ENCODE results near the gene TENM4. TPM values are rescaled to one million over a fixed set of nuclear protein-coding genes. Genes with fewer than 3 reads are reported as not detected.

Gene TENM4
- total RNA-seq, 4 donors from 2014 or later = 0.88 to 61.5 (median 4.0) TPM

DNA sequence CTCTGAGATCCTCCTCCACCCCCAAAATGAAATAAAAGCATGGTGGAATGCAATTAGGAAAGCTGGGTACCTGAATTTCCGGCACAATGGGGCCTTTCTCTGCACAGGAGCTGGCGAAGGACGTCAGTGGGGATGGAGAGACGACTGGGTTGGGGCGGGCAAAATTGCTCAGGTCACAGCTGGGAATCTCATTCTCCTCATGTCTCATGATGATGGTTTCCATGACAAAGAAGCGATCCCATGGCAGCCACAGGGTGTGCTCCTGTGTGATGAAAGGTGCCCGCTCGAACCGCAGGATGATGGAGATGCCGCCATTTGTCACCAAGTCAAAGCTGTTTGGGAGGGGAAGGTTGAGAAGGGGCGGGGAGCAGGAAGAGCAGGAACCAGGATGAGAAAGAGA lies 708.6 kb downstream of the TENM4 start:
- Histone ChIP-seq H3K4me1 (no peaks in the 10 kb centered on the region), H3K9me3 (no peaks in the 10 kb centered on the region), H3K27me3 (no peaks in the 10 kb centered on the region), H3K4me3 (no peak overlapping the region), H3K27ac (no peak overlapping the region), H3K36me3 (no peaks in the 10 kb centered on the region)
- DNase-seq = no peak
- intact Hi-C loops (cut with DNase I; ENCODE audit: low total_unique reads) = no loop called here
- TF ChIP-seq, protein P1, sequence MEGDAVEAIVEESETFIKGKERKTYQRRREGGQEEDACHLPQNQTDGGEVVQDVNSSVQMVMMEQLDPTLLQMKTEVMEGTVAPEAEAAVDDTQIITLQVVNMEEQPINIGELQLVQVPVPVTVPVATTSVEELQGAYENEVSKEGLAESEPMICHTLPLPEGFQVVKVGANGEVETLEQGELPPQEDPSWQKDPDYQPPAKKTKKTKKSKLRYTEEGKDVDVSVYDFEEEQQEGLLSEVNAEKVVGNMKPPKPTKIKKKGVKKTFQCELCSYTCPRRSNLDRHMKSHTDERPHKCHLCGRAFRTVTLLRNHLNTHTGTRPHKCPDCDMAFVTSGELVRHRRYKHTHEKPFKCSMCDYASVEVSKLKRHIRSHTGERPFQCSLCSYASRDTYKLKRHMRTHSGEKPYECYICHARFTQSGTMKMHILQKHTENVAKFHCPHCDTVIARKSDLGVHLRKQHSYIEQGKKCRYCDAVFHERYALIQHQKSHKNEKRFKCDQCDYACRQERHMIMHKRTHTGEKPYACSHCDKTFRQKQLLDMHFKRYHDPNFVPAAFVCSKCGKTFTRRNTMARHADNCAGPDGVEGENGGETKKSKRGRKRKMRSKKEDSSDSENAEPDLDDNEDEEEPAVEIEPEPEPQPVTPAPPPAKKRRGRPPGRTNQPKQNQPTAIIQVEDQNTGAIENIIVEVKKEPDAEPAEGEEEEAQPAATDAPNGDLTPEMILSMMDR (IDR thresholded peaks at IDR 0.05) = no peak
- no peak for TF ChIP-seq POLR2A (IDR thresholded peaks at IDR 0.05)

DNA sequence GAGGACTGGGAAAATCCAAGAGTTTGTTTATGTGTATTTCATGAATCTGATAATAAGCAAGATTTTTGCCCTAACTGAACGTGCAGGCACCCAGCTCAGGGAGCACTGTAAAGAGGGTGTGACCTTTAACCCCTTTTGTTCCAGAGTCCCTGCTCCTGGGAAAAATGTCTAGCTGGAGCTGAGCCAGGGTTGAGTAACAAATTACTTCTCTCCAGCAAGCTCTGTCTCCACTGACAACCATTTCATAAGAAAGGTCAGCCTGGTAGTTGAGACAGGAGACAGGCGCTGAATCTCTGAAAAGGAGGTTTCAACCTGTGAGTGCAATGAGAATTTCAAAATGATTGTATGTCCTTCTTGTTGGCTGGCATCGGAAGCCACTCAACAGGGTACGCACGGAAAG lies 709.8 kb downstream of the TENM4 start:
- no peaks in the 10 kb centered on the region for H3K27me3 ChIP-seq
- H3K4me1 ChIP-seq = no peaks in the 10 kb centered on the region
- TF ChIP-seq POLR2A (IDR thresholded peaks at IDR 0.05) = no peak
- TF ChIP-seq, protein P1 (IDR thresholded peaks at IDR 0.05) = no peak
- no peaks in the 10 kb centered on the region for H3K9me3 ChIP-seq
- H3K36me3 ChIP-seq = no peaks in the 10 kb centered on the region
- H3K27ac ChIP-seq = no peak overlapping the region
- intact Hi-C loops (cut with DNase I; ENCODE audit: low total_unique reads) = no loop called here
- no peak overlapping the region for H3K4me3 ChIP-seq
- DNase-seq = no peak

DNA sequence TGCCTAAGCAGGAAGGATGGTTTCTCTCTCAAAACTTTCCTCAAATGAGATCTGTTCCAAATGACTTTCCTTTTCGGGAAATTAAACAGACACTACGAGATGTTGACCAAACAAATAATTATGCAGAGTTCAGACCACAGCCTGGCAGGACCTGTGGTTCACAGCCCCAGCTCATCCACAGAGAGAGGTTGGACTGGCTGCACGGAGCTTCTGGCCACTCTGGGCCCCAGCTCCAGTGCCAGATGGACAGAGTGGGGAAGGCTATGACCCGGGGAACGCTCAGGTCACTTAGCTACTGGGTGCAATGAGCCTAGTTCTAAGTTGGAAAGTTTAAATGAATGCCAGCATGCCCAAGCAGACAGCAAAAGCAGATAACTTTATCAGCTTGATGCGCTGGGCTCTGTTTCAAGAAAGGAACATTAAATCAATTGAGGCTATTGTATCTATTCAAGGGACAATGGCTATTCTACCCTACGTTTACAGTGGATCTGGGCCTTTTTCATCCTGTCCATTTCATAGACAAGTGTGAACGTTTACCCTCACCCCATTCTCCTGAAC lies 710.5 kb downstream of the TENM4 start:
- Histone ChIP-seq H3K27ac (no peak overlapping the region), H3K36me3 (no peaks in the 10 kb centered on the region)
- intact Hi-C loops (cut with DNase I; ENCODE audit: low total_unique reads) = no loop called here

DNA sequence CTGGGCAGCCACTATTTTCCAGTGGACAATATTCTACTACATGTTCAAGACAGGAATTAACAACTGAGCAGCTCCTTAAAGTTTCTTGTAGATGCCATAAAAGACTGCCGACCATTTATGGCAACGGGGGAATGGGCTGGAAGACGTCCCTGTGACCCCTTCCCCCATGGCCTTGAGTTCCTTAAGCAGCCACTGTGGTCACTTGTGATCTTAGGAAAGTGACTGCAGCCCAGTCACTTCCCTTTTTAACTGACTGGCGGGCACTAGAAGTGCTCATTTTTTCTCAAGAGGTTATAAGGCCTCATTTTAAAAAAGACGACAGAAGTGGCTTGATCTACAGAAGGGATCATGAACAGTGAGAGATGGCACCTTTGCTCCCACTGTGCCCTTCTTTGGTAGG lies 713.0 kb downstream of the TENM4 start:
- Histone ChIP-seq H3K36me3 (no peaks in the 10 kb centered on the region), H3K4me3 (no peak overlapping the region), H3K9me3 (no peaks in the 10 kb centered on the region), H3K4me1 (no peaks in the 10 kb centered on the region), H3K27ac (no peak overlapping the region), H3K27me3 (no peaks in the 10 kb centered on the region)
- TF ChIP-seq POLR2A (IDR thresholded peaks at IDR 0.05) = no peak
- TF ChIP-seq, protein P1 (IDR thresholded peaks at IDR 0.05) = no peak
- no peak for DNase-seq
- intact Hi-C loops (cut with DNase I; ENCODE audit: low total_unique reads) = no loop called here

More for the DNA sequence above, 710.5 kb downstream of the TENM4 start:
- Histone ChIP-seq H3K4me3 (no peak overlapping the region), H3K9me3 (no peaks in the 10 kb centered on the region), H3K27me3 (no peaks in the 10 kb centered on the region), H3K4me1 (no peaks in the 10 kb centered on the region)
- DNase-seq = no peak
- no peak for TF ChIP-seq POLR2A (IDR thresholded peaks at IDR 0.05)
- TF ChIP-seq, protein P1 (IDR thresholded peaks at IDR 0.05) = no peak

DNA sequence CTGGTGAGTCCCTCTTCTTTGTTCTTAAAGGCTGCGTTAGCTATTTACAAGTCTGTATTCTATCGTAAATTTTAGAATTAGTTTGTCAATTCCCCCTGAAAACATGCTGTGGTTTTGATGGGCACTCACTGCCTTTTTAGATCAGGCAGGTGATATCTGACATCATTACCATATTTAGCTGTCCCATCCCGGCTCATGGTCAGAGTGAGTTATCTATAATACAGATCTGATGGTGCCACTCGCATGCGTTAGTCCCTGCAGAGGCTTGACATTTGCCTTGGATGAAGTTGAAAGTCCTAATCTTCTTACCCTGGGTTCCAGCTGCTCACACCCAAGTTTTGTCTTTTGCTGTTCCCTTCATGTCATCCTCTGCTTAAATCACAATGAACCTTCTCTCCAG lies 715.6 kb downstream of the TENM4 start:
- Histone ChIP-seq H3K9me3 (no peaks in the 10 kb centered on the region), H3K36me3 (no peaks in the 10 kb centered on the region), H3K27me3 (no peaks in the 10 kb centered on the region), H3K27ac (no peak overlapping the region), H3K4me3 (no peak overlapping the region), H3K4me1 (no peaks in the 10 kb centered on the region)
- no peak for DNase-seq
- TF ChIP-seq, protein P1 (IDR thresholded peaks at IDR 0.05) = no peak
- TF ChIP-seq POLR2A (IDR thresholded peaks at IDR 0.05) = no peak
- intact Hi-C loops (cut with DNase I; ENCODE audit: low total_unique reads) = no loop called here

Data from uterus (tissue), 4 donors.